GM12878 (cell line): Measurements from ENCODE around the gene KCNK4. TPM values are rescaled to one million over a fixed set of nuclear protein-coding genes. Genes with fewer than 3 reads are reported as not detected.

Source experiments
- ATAC-seq: fragments of 200-7000 bp; cut with Tn5 transposase; 3 replicates; pipeline ENCODE4 v1.9.1; 2020; ENCODE audit warnings: mild to moderate bottlenecking, moderate library complexity
- BruUV-seq: library from RNA; stranded (reverse); fragments of 400-500 nt; replicated peaks from 2 replicates; lab custom pipeline; 2021; lab: Mats Ljungman, UMichigan
- CTCF ChIA-PET: fragments of 300-600 bp; sonication (Branson Sonifier 250); formaldehyde crosslinking; extraction: SDS; loops from one replicate; lab custom pipeline; 2021; ENCODE audit warnings: inconsistent platforms; lab: Yijun Ruan, JAX
- POLR2A ChIA-PET: fragments of 350-600 bp; formaldehyde crosslinking; extraction: SDS; loops from one replicate; lab custom pipeline; 2021; ENCODE audit warnings: inconsistent platforms; lab: Charles Lee
- RAD21 ChIA-PET: fragments of 300-600 bp; sonication (Branson Sonifier 250); formaldehyde crosslinking; loops from one replicate; lab custom pipeline; 2023; ENCODE audit warnings: antibody characterized with exemption; ENCODE audit not compliant: unreplicated experiment; lab: Charles Lee
- SMC1A ChIA-PET: fragments of 300-600 bp; sonication (Branson Sonifier 250); formaldehyde crosslinking; loops from one replicate; lab custom pipeline; 2023; ENCODE audit not compliant: unreplicated experiment, uncharacterized antibody; lab: Charles Lee
- DNase-seq: peaks from one replicate; pipeline ENCODE4 v3.0.0-alpha.2; 2011; ENCODE audit warnings: low read depth, low spot score
- FAIRE-seq: peaks from 3 replicates; lab custom pipeline; 2011; peaks lifted over from hg19 to GRCh38; lab: Jason Lieb, UNC
- H2AFZ ChIP-seq: 2 replicates; pipeline ENCODE4 v1.6.0; 2011; ENCODE audit warnings: low read depth, low read length, control low read depth; ENCODE audit not compliant: control insufficient read depth
- H3K27ac ChIP-seq: 2 replicates; pipeline ENCODE4 v1.5.1; 2011; ENCODE audit warnings: control low read depth; ENCODE audit not compliant: control insufficient read depth, insufficient read depth
- H3K27me3 ChIP-seq, 2 experiments: replicated peaks in 1 of 2; 2 replicates each; pipeline versions ENCODE4 v1.6.0 to v1.6.1; 2011; ENCODE audit warnings: low read length in 1 of 2; ENCODE audit not compliant: control insufficient read depth in 2 of 2, insufficient read depth in 2 of 2
- H3K36me3 ChIP-seq, 2 experiments: 2 replicates each; pipeline ENCODE4 v1.5.1; 2011; ENCODE audit warnings: low read length in 1 of 2; ENCODE audit not compliant: control insufficient read depth in 2 of 2, insufficient read depth in 2 of 2
- H3K4me1 ChIP-seq: 2 replicates; pipeline ENCODE4 v1.6.1; 2011; ENCODE audit warnings: mild to moderate bottlenecking, low read length, moderate library complexity, mixed read lengths; ENCODE audit not compliant: control insufficient read depth, insufficient read depth
- H3K4me2 ChIP-seq: 2 replicates; pipeline ENCODE4 v1.6.0; 2011; ENCODE audit warnings: control low read depth; ENCODE audit not compliant: control insufficient read depth, insufficient read depth
- H3K4me3 ChIP-seq: fragments of 200-600 bp; sonication (generic); 2 replicates; pipeline ENCODE4 v1.5.1; 2016
- H3K79me2 ChIP-seq: 2 replicates; pipeline ENCODE4 v1.6.0; 2011; ENCODE audit warnings: low read length; ENCODE audit not compliant: control insufficient read depth, insufficient read depth
- H3K9ac ChIP-seq: 2 replicates; pipeline ENCODE4 v1.8.0; 2011; ENCODE audit warnings: low read length, control low read depth, mixed read lengths; ENCODE audit not compliant: control insufficient read depth, insufficient read depth
- H3K9me3 ChIP-seq: replicated peaks from 3 replicates; pipeline ENCODE4 v1.5.1; 2011; ENCODE audit warnings: mild to moderate bottlenecking, low read length; ENCODE audit not compliant: control insufficient read depth, insufficient read depth
- H4K20me1 ChIP-seq: 2 replicates; pipeline ENCODE4 v1.6.0; 2011; ENCODE audit not compliant: control insufficient read depth, insufficient read depth
- ATF7 ChIP-seq: fragments of 450-650 bp; IDR thresholded peaks from 2 replicates; pipeline ENCODE4 v1.6.1; 2016; ENCODE audit warnings: low read depth, mild to moderate bottlenecking
- BMI1 ChIP-seq: fragments of 450-650 bp; IDR thresholded peaks from 2 replicates; pipeline ENCODE4 v1.6.1; 2016; ENCODE audit warnings: mild to moderate bottlenecking, moderate library complexity, borderline replicate concordance
- DPF2 ChIP-seq: fragments of 450-650 bp; IDR thresholded peaks from 2 replicates; pipeline ENCODE4 v1.6.1; 2017; ENCODE audit warnings: mild to moderate bottlenecking
- GABPA ChIP-seq: IDR thresholded peaks from 2 replicates; pipeline ENCODE4 v1.6.1; 2014; ENCODE audit warnings: antibody characterized with exemption, low read depth, mild to moderate bottlenecking, inconsistent platforms
- HDAC2 ChIP-seq: fragments of 200-600 bp; sonication (generic); IDR thresholded peaks from 2 replicates; pipeline ENCODE4 v1.6.1; 2017
- KLF5 ChIP-seq: fragments of 450-650 bp; IDR thresholded peaks from 2 replicates; pipeline ENCODE4 v1.6.1; 2014; ENCODE audit warnings: mild to moderate bottlenecking; ENCODE audit not compliant: partially characterized antibody
- LARP7 ChIP-seq: fragments of 450-650 bp; IDR thresholded peaks from 2 replicates; pipeline ENCODE4 v1.6.1; 2017; ENCODE audit warnings: mild to moderate bottlenecking
- NR2F1 ChIP-seq: fragments of 450-650 bp; conservative IDR thresholded peaks from 2 replicates; pipeline ENCODE4 v1.6.1; 2017; ENCODE audit warnings: mild to moderate bottlenecking
- NRF1 ChIP-seq: conservative IDR thresholded peaks from 2 replicates; pipeline ENCODE4 v1.6.1; 2011; ENCODE audit warnings: mild to moderate bottlenecking, low read depth, low read length, improper control_type of control experiment
- POLR2A ChIP-seq: IDR thresholded peaks from 2 replicates; pipeline ENCODE4 v1.6.1; 2011; ENCODE audit warnings: low read depth, mild to moderate bottlenecking, low read length
- RAD51 ChIP-seq: fragments of 450-650 bp; IDR thresholded peaks from 2 replicates; pipeline ENCODE4 v1.6.1; 2016; ENCODE audit warnings: moderate library complexity, mild to moderate bottlenecking, inconsistent platforms
- RELA ChIP-seq: fragments of 450-650 bp; IDR thresholded peaks from 2 replicates; pipeline ENCODE4 v1.8.0; 2014; ENCODE audit warnings: borderline replicate concordance; ENCODE audit not compliant: partially characterized antibody
- SMAD1 ChIP-seq: fragments of 450-650 bp; IDR thresholded peaks from 2 replicates; pipeline ENCODE4 v1.6.1; 2018; ENCODE audit warnings: mild to moderate bottlenecking, low read depth; ENCODE audit not compliant: partially characterized antibody
- SMAD5 ChIP-seq: IDR thresholded peaks from 2 replicates; pipeline ENCODE4 v1.6.1; 2016; ENCODE audit warnings: antibody characterized with exemption, low read depth
- TCF3 ChIP-seq: IDR thresholded peaks from 2 replicates; pipeline ENCODE4 v1.6.1; 2012; ENCODE audit warnings: low read depth, mild to moderate bottlenecking, low read length, borderline replicate concordance; ENCODE audit not compliant: insufficient read depth
- ZNF217 ChIP-seq: fragments of 450-650 bp; IDR thresholded peaks from 2 replicates; pipeline ENCODE4 v1.6.1; 2017; ENCODE audit warnings: antibody characterized with exemption, mild to moderate bottlenecking
- WGBS: methylation state at CpG from one replicate; pipeline ENCODE4 v1.1.6; 2016; ENCODE audit warnings: low lambda C conversion rate; ENCODE audit not compliant: insufficient replicate concordance, insufficient coverage; ENCODE audit errors: missing lambda C conversion rate; 5-methylcytosine and 5-hydroxymethylcytosine counted together
- in situ Hi-C: fragments of 300-500 bp; cut with MboI; formaldehyde crosslinking; loops from 9 replicates; pipeline ENCODE4 v1.14.3; 2018; ENCODE audit warnings: mixed read lengths
- intact Hi-C: fragments of 100-400 bp; cut with micrococcal nuclease; formaldehyde crosslinking; loops from one replicate; pipeline ENCODE4 v1.14.2; 2022; ENCODE audit not compliant: unreplicated experiment
- polyA plus RNA-seq, 11 experiments: library from polyadenylated mRNA; depleted of rRNA in 4 of 11; unstranded in 6 of 11; stranded (reverse) in 5 of 11; fragments of >200 nt; fragmentation: Nextera tagmentation in 4 of 11; fragmentation: Illumina TruSeq in 1 of 11; extraction: Ambion mirVana in 4 of 11; extraction: Trizol in 1 of 11; gene quantifications; 1 replicate in 1 of 11; 2 replicates in 10 of 11; pipeline versions ENCODE4 v1.2.1 to v1.2.3, GENCODE V29; 2011 to 2016; ENCODE audit warnings: inconsistent platforms in 2 of 11, missing spikeins in 2 of 11, low read depth in 1 of 11
- total RNA-seq, 4 experiments: library from RNA; depleted of rRNA in 3 of 4; stranded (reverse); fragments of >200 nt in 3 of 4; fragmentation: Illumina TruSeq in 1 of 4; extraction: Trizol in 1 of 4; gene quantifications; 2 replicates each; pipeline versions ENCODE4 v1.2.1 to v1.2.3, GENCODE V29; 2013 to 2021
- TF ChIP-seq, protein P1 (sequence below): fragments of 450-650 bp; IDR thresholded peaks from 2 replicates; pipeline ENCODE4 v1.6.1; 2018; ENCODE audit warnings: borderline replicate concordance, mild to moderate bottlenecking; ENCODE audit not compliant: partially characterized antibody
- TF ChIP-seq, protein P2 (sequence below): IDR thresholded peaks from 2 replicates; pipeline ENCODE4 v1.6.1; 2012; ENCODE audit warnings: low read depth, low read length, improper control_type of control experiment
- TF ChIP-seq, protein P3 (sequence below): IDR thresholded peaks from 2 replicates; pipeline ENCODE4 v1.6.1; 2011; ENCODE audit warnings: borderline replicate concordance, low read depth, mild to moderate bottlenecking, moderate library complexity, mixed read lengths, low read length; ENCODE audit not compliant: insufficient read depth; ENCODE audit errors: extremely low read length

KCNK4 gene
- total and polyA plus RNA-seq, 10 of the 15 experiments (the other 5 are each of a cell fraction or from before 2014, with no cell fraction given), result 0.04 TPM; not detected in 9

DNA sequence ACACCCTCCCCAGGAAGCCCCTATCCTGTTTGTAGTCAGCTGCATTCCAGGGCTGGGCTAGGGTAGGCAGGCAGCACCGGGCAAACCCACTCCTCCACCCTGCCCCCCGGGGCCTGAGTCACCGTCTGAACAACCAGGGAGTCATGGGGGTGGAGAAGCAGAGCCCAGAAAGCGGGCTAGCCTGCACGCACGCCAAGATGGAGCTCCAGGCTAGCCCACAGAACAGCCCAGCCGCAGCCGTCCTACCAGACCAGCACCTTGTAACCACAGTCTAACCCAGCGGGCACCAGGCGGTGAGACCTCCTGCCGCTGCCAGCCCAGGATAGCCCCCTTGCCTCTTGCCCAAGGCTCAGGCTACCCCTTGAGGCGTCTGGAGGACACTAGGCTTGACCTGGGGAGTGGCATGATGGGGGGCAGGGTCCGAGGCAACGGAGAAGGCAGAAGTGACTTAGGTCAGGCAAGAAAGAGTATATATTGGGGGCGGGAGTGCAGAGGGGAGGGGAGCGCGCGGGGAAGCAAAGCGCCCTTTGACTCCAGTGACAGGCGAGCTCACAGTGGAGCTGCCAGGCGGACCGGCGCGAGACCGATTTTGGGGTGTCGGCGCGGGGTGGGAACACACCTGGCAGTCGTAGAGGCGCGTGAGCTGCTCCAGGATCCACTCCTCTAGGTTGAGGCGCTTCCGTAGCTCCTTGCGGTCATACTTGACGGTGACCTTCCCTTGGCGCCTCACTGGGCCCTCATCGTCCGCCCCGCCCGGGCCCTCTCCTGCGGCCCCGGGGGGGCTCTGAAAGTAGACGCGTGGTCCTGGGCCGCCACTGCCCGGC lies 45.1 kb upstream of the KCNK4 start:
- peak overlapping the region; percentile 90 for H3K27ac ChIP-seq
- no peaks in the 10 kb centered on the region for H4K20me1 ChIP-seq
- peak overlapping the region; percentile 80 for H3K4me2 ChIP-seq
- FAIRE-seq (no peak), ATAC-seq (no peak), DNase-seq (no peak)
- ChIA-PET POLR2A (interaction anchor here (0.5 to 7.4 kb wide), 11 partner anchors 10 to 80 kb away, joined by 3 to 82 read pairs (median 6); partner anchors contain the start of genes BAD, DNAJC4, ESRRA and FERMT3), CTCF (interaction anchor here (0.7 to 6.2 kb wide), 9 partner anchors 19 to 86 kb away, joined by 3 to 66 read pairs (median 5); partner anchors contain the start of genes CATSPERZ, FERMT3, NUDT22 and TRPT1), RAD21 (interaction anchor here (0.6 to 8.6 kb wide), 6 partner anchors 9 to 109 kb away, joined by 3 to 104 read pairs (median 3); partner anchors contain the start of genes FERMT3 and VEGFB), SMC1A (interaction anchor here (1.0 to 2.0 kb wide), 4 partner anchors 11 to 42 kb away, joined by 3 to 7 read pairs (median 4); partner anchors contain the start of gene FERMT3)
- no TSS peak for BruUV-seq
- in situ Hi-C loops (loop anchor here (25.0 kb wide), 1 partner anchor 1616 kb away; the partner anchor contains the start of genes CFL1, EFEMP2 and MUS81), intact Hi-C loops (no loop called here)
- peaks cover 14% of the 10 kb centered on the region for H3K4me1 ChIP-seq
- 0 out of 2 replicates have a peak overlapping the region, but pooled peaks have one; percentile 3 for H2AFZ ChIP-seq
- peaks cover 0 to 10% of the 10 kb centered on the region in 2 experiments; a peak in 2 of 4 replicates for H3K36me3 ChIP-seq
- H3K79me2 ChIP-seq, result peaks cover 38% of the 10 kb centered on the region
- no peaks in the 10 kb centered on the region for H3K27me3 ChIP-seq
- no peaks in the 10 kb centered on the region for H3K9me3 ChIP-seq
- H3K9ac ChIP-seq, result peak overlapping the region; percentile 92
- H3K4me3 ChIP-seq, result peak overlapping the region; percentile 91
- WGBS, result under 1% methylated on average over 46 of the region's 46 CpGs
- TF ChIP-seq, protein P1, sequence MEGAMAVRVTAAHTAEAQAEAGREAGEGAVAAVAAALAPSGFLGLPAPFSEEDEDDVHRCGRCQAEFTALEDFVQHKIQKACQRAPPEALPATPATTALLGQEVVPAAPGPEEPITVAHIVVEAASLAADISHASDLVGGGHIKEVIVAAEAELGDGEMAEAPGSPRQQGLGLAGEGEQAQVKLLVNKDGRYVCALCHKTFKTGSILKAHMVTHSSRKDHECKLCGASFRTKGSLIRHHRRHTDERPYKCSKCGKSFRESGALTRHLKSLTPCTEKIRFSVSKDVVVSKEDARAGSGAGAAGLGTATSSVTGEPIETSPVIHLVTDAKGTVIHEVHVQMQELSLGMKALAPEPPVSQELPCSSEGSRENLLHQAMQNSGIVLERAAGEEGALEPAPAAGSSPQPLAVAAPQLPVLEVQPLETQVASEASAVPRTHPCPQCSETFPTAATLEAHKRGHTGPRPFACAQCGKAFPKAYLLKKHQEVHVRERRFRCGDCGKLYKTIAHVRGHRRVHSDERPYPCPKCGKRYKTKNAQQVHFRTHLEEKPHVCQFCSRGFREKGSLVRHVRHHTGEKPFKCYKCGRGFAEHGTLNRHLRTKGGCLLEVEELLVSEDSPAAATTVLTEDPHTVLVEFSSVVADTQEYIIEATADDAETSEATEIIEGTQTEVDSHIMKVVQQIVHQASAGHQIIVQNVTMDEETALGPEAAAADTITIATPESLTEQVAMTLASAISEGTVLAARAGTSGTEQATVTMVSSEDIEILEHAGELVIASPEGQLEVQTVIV, result no peak
- TF ChIP-seq GABPA (no peak), RELA (no peak), BMI1 (no peak), KLF5 (no peak), SMAD1 (no peak), NR2F1 (0 out of 2 replicates have a peak, but pooled peaks have one; percentile 57), ATF7 (no peak), DPF2 (0 out of 2 replicates have a peak, but pooled peaks have one; percentile 8), SMAD5 (0 out of 2 replicates have a peak, but pooled peaks have one; percentile 53), TCF3 (no peak), HDAC2 (no peak), LARP7 (peak; percentile 61; the same call in 1 of the 2 replicates), POLR2A (peak; percentile 35), RAD51 (no peak), NRF1 (no peak), ZNF217 (no peak)
- TF ChIP-seq, protein P2, sequence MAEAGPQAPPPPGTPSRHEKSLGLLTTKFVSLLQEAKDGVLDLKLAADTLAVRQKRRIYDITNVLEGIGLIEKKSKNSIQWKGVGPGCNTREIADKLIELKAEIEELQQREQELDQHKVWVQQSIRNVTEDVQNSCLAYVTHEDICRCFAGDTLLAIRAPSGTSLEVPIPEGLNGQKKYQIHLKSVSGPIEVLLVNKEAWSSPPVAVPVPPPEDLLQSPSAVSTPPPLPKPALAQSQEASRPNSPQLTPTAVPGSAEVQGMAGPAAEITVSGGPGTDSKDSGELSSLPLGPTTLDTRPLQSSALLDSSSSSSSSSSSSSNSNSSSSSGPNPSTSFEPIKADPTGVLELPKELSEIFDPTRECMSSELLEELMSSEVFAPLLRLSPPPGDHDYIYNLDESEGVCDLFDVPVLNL, result no peak
- TF ChIP-seq, protein P3, sequence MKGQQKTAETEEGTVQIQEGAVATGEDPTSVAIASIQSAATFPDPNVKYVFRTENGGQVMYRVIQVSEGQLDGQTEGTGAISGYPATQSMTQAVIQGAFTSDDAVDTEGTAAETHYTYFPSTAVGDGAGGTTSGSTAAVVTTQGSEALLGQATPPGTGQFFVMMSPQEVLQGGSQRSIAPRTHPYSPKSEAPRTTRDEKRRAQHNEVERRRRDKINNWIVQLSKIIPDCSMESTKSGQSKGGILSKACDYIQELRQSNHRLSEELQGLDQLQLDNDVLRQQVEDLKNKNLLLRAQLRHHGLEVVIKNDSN, result no peak
